DMS153 treated with DMSO at 0.1 percent for 48 hours (cell line): Measurements from ENCODE around the gene LOX.

ENCODE experiments used
- DNase-seq: peaks from one replicate; lab custom pipeline; 2025; ENCODE audit not compliant: unreplicated experiment; lab: John Stamatoyannopoulos, UW

LOX gene

DNA sequence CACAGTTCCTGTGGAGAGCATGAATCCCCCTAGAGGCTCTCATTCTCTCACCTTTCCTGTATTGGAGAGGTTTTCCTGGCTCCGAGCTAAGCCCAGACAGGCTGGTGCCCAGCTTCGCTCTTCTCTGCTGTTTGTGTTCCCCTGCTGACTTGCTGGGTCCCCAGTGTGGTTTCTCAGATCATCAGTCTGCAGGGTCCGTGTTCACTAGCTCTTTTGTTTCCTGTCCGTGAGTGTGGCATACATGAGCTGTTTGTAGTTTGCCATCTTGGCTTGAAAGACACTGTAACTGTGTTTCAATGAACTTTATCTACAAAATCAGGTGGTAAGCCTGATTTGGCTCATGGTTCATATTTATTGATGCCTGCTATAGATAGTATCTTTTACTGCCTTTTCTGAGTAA lies 23.8 kb downstream of the LOX start:
- no peak for DNase-seq

GRCh38 chr5:122053181-122054109 lies 24.6 kb downstream of the LOX start:
- DNase-seq: no peak

- DNase-seq: no peak
Measured at GRCh38 chr5:122051569-122051968, 26.5 kb downstream of the LOX start.

DNA sequence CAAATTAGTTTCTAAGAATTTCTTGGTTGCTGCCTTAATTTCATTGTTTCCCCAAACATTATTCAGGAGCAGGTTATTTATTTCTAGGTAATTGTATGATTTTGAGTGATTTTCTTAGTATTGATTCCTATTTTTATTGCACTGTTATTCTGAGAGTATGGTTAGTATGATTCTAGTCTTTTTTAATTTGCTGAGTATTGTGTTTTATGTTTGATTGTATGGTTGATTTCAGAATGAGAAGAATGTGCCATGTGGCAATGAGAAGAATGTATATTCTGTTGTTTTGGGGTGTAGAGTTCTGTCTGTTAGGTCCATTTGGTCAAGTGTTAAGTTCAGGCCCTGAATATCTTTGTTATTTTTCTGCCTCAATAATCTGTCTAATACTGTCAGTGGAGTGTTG lies 27.1 kb downstream of the LOX start:
- no peak for DNase-seq

GRCh38 chr5:122040636-122041302 lies 37.3 kb downstream of the LOX start:
- no peak for DNase-seq

GRCh38 chr5:122036326-122036725 lies 41.7 kb downstream of the LOX start:
- DNase-seq: no peak

- DNase-seq: no peak
Measured at GRCh38 chr5:122035913-122036312, 42.1 kb downstream of the LOX start.

DNA sequence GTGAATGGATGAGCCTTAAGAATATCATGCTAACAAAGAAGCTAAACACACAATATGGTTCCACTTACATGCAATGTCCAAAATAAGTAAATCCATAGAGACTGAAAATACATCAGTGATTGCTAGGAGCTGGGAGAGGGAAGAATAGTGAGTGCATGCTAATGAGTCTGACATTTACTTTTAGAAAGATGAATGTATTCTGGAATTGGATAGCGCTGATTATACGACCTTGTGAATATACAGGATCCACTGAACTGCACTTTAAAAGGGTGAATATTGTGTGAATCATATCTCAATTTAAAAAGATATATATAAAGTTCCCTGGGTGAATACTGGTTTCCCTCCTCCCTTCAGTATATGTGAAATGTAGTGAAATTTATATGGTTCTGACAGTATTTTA lies 46.2 kb downstream of the LOX start:
- no peak for DNase-seq

DNA sequence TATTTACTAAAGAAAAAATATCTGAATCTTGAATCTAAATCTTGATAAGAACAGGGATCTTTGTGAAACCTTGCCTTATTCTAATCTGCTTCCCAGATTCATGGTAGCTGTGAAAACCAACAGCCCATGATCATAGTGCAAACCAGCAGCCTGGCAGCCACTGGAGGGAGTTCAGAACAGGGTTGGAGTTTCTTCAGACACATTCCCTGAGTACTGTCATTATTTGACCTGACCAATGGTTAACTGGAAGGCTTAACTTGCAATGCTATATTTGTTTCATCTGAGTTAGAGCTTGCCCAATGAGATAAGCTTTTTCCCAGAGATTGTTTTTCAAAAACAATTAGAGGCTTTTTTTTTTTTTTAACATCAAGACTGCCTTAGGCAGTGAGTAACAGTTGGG lies 47.8 kb downstream of the LOX start:
- DNase-seq: no peak

GRCh38 chr5:122029818-122030217 lies 48.2 kb downstream of the LOX start:
- DNase-seq: no peak

DNA sequence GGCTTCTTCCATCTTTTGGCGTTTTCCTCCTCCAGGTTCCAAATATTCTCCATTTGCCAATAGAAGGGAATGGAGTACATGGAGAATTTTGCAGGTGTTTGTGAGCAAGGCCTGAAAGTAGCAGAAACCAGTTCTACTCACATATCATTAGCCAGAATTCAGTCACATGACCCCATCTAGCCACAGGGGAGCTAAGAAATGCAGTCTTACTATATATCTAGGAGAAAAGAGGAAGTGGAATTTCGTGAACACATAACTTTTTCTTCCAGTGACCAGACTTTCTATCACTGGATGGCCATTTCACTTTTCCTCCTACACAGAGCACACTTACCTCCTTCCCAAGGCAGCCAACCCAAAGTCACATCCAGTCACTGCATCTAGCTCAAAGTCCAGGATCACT lies 55.1 kb downstream of the LOX start:
- no peak for DNase-seq

DNA sequence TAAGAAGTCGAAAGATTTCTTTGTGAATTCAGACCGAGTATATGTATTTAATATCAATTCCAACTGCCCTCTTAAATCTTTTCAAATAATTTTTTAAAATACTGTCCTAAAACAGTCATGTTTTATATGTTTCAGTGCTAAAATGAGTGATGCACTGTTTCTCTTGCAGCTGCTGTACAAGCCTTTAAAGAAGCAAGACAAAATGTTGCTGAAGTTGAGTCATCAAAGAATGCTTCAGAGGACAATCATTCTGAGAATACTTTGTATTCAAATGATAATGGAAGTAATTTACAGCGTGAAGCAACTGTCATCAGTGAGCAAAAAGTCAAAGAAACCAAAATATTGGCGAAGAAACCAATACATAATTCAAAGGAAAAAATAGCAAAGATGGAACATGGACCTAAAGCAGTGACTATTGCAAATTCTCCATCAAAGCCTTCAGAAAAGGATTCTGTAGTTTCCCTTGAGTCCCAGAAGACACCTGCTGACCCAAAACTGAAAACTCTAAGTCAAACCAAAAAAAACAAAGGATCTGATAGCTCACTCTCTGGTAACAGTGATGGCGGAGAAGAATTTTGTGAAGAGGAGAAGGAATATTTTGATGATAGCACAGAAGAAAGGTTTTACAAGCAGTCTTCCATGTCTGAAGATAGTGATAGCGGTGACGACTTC lies 58.0 kb downstream of the LOX start:
- no peak for DNase-seq

GRCh38 chr5:122015471-122015870 lies 62.6 kb downstream of the LOX start:
- DNase-seq: no peak

DNA sequence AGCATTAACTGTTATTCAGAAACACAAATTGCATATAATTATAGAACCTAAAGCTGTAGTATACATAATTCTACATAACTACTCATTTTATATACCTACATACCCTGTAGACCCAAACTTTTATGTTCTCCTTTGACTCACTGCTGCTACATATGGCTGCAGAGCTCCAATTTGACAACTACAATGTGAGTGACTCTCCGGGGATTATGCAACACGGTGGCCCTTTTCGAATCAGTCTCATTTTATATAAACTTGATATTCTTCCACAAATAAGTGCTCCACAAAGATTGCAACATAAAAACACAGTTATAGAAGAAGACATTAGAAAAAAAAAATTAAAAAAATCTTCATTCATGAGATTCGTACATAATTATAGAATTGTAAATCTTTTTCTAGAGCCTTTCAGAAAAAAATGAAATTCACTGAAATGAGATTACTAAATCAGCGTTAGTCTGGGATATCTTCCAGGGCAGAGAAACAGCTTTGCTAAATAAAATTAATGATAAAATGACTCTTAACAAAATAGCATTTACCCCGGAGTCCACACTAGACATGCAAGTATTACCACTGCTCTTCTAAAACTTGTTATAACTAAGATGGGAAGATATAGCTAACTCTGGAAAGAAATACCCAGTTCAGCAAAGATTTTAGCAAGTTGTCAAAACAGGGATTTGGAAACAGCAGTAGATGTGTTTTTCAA lies 63.7 kb downstream of the LOX start:
- no peak for DNase-seq
